H1 (cell line): Measurements from ENCODE around the gene SLC7A11. TPM values are rescaled to one million over a fixed set of nuclear protein-coding genes. Genes with fewer than 3 reads are reported as not detected.

ENCODE experiments used
- CTCF ChIA-PET: fragments of 300-600 bp; sonication (Branson Sonifier 250); formaldehyde crosslinking; loops from one replicate; lab custom pipeline; 2021; ENCODE audit not compliant: partially characterized antibody; lab: Charles Lee
- POLR2A ChIA-PET: fragments of 300-600 bp; sonication (Branson Sonifier 250); formaldehyde crosslinking; loops from one replicate; lab custom pipeline; 2021; ENCODE audit warnings: inconsistent platforms; ENCODE audit not compliant: partially characterized antibody; lab: Charles Lee
- DNase-seq, 2 experiments: peaks; one replicate each; pipeline versions ENCODE4 v3.0.0 to v3.0.0-alpha.2; 2010 to 2022; ENCODE audit warnings: low spot score in 2 of 2, low read depth in 1 of 2, mixed read lengths in 1 of 2
- FAIRE-seq: peaks from 2 replicates; lab custom pipeline; 2011; peaks lifted over from hg19 to GRCh38; lab: Jason Lieb, UNC
- H2AFZ ChIP-seq: 2 replicates; pipeline ENCODE4 v1.8.1; 2012; ENCODE audit warnings: low read length, inconsistent platforms
- H2AK5ac ChIP-seq: 2 replicates; pipeline ENCODE4 v1.6.1; 2013; ENCODE audit warnings: low read depth, low read length
- H2BK120ac ChIP-seq: replicated peaks from 2 replicates; pipeline ENCODE3; 2013; ENCODE audit warnings: low read depth, low read length, inconsistent platforms
- H2BK12ac ChIP-seq: 2 replicates; pipeline ENCODE4 v1.6.1; 2013; ENCODE audit warnings: low read depth, low read length
- H2BK15ac ChIP-seq: 2 replicates; pipeline ENCODE4 v1.6.1; 2013; ENCODE audit warnings: low read length
- H2BK20ac ChIP-seq: 2 replicates; pipeline ENCODE4 v1.6.1; 2013; ENCODE audit warnings: low read length
- H2BK5ac ChIP-seq: 2 replicates; pipeline ENCODE4 v1.6.1; 2013; ENCODE audit warnings: low read depth, low read length
- H3K14ac ChIP-seq: 2 replicates; pipeline ENCODE4 v1.6.1; 2013; ENCODE audit warnings: inconsistent platforms; ENCODE audit not compliant: insufficient read length
- H3K18ac ChIP-seq: 2 replicates; pipeline ENCODE4 v1.6.1; 2013; ENCODE audit warnings: low read length; ENCODE audit errors: extremely low read depth
- H3K23ac ChIP-seq: 2 replicates; pipeline ENCODE4 v1.6.1; 2013; ENCODE audit warnings: inconsistent platforms; ENCODE audit not compliant: insufficient read length
- H3K23me2 ChIP-seq: 2 replicates; pipeline ENCODE4 v1.6.1; 2013; ENCODE audit warnings: low read depth, low read length
- H3K27ac ChIP-seq: 2 replicates; pipeline ENCODE4 v1.6.1; 2011; ENCODE audit warnings: low read depth, low read length, inconsistent platforms
- H3K27me3 ChIP-seq, 4 experiments: replicated peaks in 1 of 4; 1 replicate in 1 of 4; 2 replicates in 3 of 4; pipeline versions ENCODE4 v1.6.1 to v1.8.1; 2011 to 2013; ENCODE audit warnings: low read length in 3 of 4, mild to moderate bottlenecking in 3 of 4, inconsistent platforms in 2 of 4, mixed read lengths in 2 of 4, moderate library complexity in 1 of 4; ENCODE audit not compliant: control insufficient read depth in 3 of 4, insufficient read depth in 3 of 4; ENCODE audit errors: extremely low read depth in 1 of 4
- H3K36me3 ChIP-seq, 4 experiments: 2 replicates each; pipeline versions ENCODE4 v1.6.1 to v1.8.1; 2011 to 2013; ENCODE audit warnings: mild to moderate bottlenecking in 4 of 4, low read length in 3 of 4, moderate library complexity in 2 of 4, control low read depth in 1 of 4, inconsistent platforms in 1 of 4; ENCODE audit not compliant: insufficient read depth in 4 of 4, control insufficient read depth in 2 of 4
- H3K4ac ChIP-seq: replicated peaks from 2 replicates; pipeline ENCODE3; 2013; ENCODE audit warnings: low read length, low read depth, mixed read lengths, inconsistent platforms; ENCODE audit not compliant: insufficient read length
- H3K4me1 ChIP-seq, 4 experiments: replicated peaks in 1 of 4; 1 replicate in 1 of 4; 2 replicates in 3 of 4; pipeline versions ENCODE4 v1.6.1 to v1.8.1; 2011 to 2013; ENCODE audit warnings: low read length in 3 of 4, inconsistent platforms in 2 of 4, mixed read lengths in 1 of 4; ENCODE audit not compliant: insufficient read depth in 4 of 4, control insufficient read depth in 3 of 4
- H3K4me2 ChIP-seq, 2 experiments: 2 replicates each; pipeline versions ENCODE4 v1.6.1 to v1.8.1; 2011 to 2013; ENCODE audit warnings: low read depth in 2 of 2, low read length in 2 of 2, control low read depth in 1 of 2, inconsistent platforms in 1 of 2, mild to moderate bottlenecking in 1 of 2; ENCODE audit not compliant: insufficient read depth in 1 of 2
- H3K4me3 ChIP-seq, 4 experiments: fragments of 200-600, 300-600 bp in 1 of 4; sonication (generic), shearing (Covaris generic), sonication (Bioruptor Twin) in 1 of 4; 2 replicates each; pipeline versions ENCODE4 v1.5.1 to v1.8.1; 2011 to 2016; ENCODE audit warnings: low read length in 4 of 4, low read depth in 3 of 4, control low read depth in 2 of 4, inconsistent platforms in 2 of 4, mild to moderate bottlenecking in 2 of 4, mixed read lengths in 1 of 4, moderate library complexity in 1 of 4; ENCODE audit not compliant: insufficient read depth in 2 of 4; ENCODE audit errors: extremely low read depth in 1 of 4
- H3K56ac ChIP-seq: replicated peaks from 2 replicates; pipeline ENCODE3; 2013; ENCODE audit warnings: low read depth, mild to moderate bottlenecking, mixed read lengths, low read length, inconsistent platforms; ENCODE audit not compliant: insufficient read length
- H3K79me1 ChIP-seq: 2 replicates; pipeline ENCODE4 v1.6.1; 2013; ENCODE audit warnings: low read depth, low read length, control low read depth
- H3K79me2 ChIP-seq, 2 experiments: 2 replicates each; pipeline versions ENCODE4 v1.6.1 to v1.8.1; 2012 to 2013; ENCODE audit warnings: low read length in 2 of 2, mild to moderate bottlenecking in 2 of 2, inconsistent platforms in 1 of 2; ENCODE audit not compliant: insufficient read depth in 2 of 2, control insufficient read depth in 1 of 2
- H3K9ac ChIP-seq, 4 experiments: replicated peaks in 1 of 4; 1 replicate in 1 of 4; 2 replicates in 3 of 4; pipeline versions ENCODE4 v1.6.1 to v1.8.1; 2011 to 2013; ENCODE audit warnings: low read depth in 3 of 4, low read length in 3 of 4, control low read depth in 2 of 4, mild to moderate bottlenecking in 2 of 4, moderate library complexity in 2 of 4, inconsistent platforms in 1 of 4; ENCODE audit errors: extremely low read depth in 1 of 4
- H3K9me3 ChIP-seq, 2 experiments: 2 replicates each; pipeline versions ENCODE4 v1.6.1 to v1.8.1; 2012 to 2013; ENCODE audit warnings: mild to moderate bottlenecking in 2 of 2, moderate library complexity in 2 of 2, control low read depth in 1 of 2, inconsistent platforms in 1 of 2, low read depth in 1 of 2, low read length in 1 of 2, mixed read lengths in 1 of 2; ENCODE audit not compliant: insufficient read depth in 2 of 2
- H4K20me1 ChIP-seq, 2 experiments: replicated peaks in 1 of 2; 2 replicates each; pipeline versions ENCODE3 to v1.8.1; 2011 to 2013; ENCODE audit warnings: inconsistent platforms in 2 of 2, low read length in 2 of 2, mild to moderate bottlenecking in 1 of 2; ENCODE audit not compliant: insufficient read depth in 2 of 2, control insufficient read depth in 1 of 2
- H4K5ac ChIP-seq: 2 replicates; pipeline ENCODE4 v1.6.1; 2013; ENCODE audit warnings: low read length, low read depth, mixed read lengths, inconsistent platforms; ENCODE audit not compliant: insufficient read length
- H4K8ac ChIP-seq: 2 replicates; pipeline ENCODE4 v1.8.0; 2013; ENCODE audit warnings: mild to moderate bottlenecking, moderate library complexity, low read length, inconsistent platforms; ENCODE audit not compliant: insufficient read depth; ENCODE audit errors: extremely low read depth
- H4K91ac ChIP-seq: replicated peaks from 2 replicates; pipeline ENCODE3; 2013; ENCODE audit warnings: low read length, mixed read lengths, inconsistent platforms; ENCODE audit not compliant: insufficient read length
- ASH2L ChIP-seq: fragments of 200-600, 300-600 bp; sonication (generic); IDR thresholded peaks from one replicate; pipeline ENCODE4 v1.7.1; 2017; ENCODE audit warnings: low read length
- CTBP2 ChIP-seq: IDR thresholded peaks from 2 replicates; pipeline ENCODE4 v1.7.0; 2011; ENCODE audit warnings: borderline replicate concordance, mild to moderate bottlenecking, moderate library complexity, mixed read lengths, low read length; ENCODE audit not compliant: insufficient read depth, insufficient read length
- NRF1 ChIP-seq: IDR thresholded peaks from 2 replicates; pipeline ENCODE4 v1.6.1; 2011; ENCODE audit warnings: mild to moderate bottlenecking, low read depth, low read length, improper control_type of control experiment
- PHF8 ChIP-seq: fragments of 200-600 bp; sonication (generic); conservative IDR thresholded peaks from 2 replicates; pipeline ENCODE4 v1.7.1; 2012; ENCODE audit warnings: low read depth, mild to moderate bottlenecking, inconsistent platforms, low read length, moderate library complexity
- POLR2AphosphoS5 ChIP-seq: IDR thresholded peaks from 2 replicates; pipeline ENCODE4 v1.6.1; 2011; ENCODE audit warnings: low read depth, low read length
- SUZ12 ChIP-seq: fragments of 200-600 bp; sonication (generic); IDR thresholded peaks from 2 replicates; pipeline ENCODE4 v1.6.1; 2012; ENCODE audit warnings: mild to moderate bottlenecking, inconsistent platforms, low read length, moderate library complexity, mixed read lengths
- WGBS, 2 experiments: shearing (Covaris generic) in 1 of 2; methylation state at CpG; one replicate each; pipeline versions ENCODE4 v1.1.6 to v1.1.7; 2013 to 2015; ENCODE audit warnings: low lambda C conversion rate in 2 of 2, mixed read lengths in 2 of 2, inconsistent platforms in 1 of 2, low coverage in 1 of 2, missing lambda C conversion rate in 1 of 2; ENCODE audit not compliant: insufficient replicate concordance in 2 of 2, insufficient coverage in 1 of 2, insufficient read length in 1 of 2; ENCODE audit errors: extremely low coverage in 1 of 2, missing lambda C conversion rate in 1 of 2; 5-methylcytosine and 5-hydroxymethylcytosine counted together
- polyA plus RNA-seq, 7 experiments: library from polyadenylated mRNA; depleted of rRNA in 3 of 7; stranded (reverse) in 5 of 7; unstranded in 2 of 7; fragments of >200 nt in 5 of 7; fragments of 200-250 nt in 2 of 7; gene quantifications; 1 replicate in 5 of 7; 2 replicates in 1 of 7; 4 replicates in 1 of 7; pipeline versions ENCODE4 v1.2.1 to v1.2.3, GENCODE V29; 2011 to 2013; ENCODE audit warnings: missing spikeins in 2 of 7, mixed read lengths in 2 of 7
- total RNA-seq: library from RNA; stranded (reverse); fragmentation: NEBNext Ultra II Directional; extraction: Animal tissue kit (Norgen Biotek cat#: 25700); gene quantifications from 2 replicates; pipeline ENCODE4 v1.2.1, GENCODE V29; 2021

SLC7A11 gene
- total and polyA plus RNA-seq, 2 of the 8 experiments (the other 6 are each of a cell fraction or from before 2014, with no cell fraction given) = 6.6 to 17.0 TPM

DNA sequence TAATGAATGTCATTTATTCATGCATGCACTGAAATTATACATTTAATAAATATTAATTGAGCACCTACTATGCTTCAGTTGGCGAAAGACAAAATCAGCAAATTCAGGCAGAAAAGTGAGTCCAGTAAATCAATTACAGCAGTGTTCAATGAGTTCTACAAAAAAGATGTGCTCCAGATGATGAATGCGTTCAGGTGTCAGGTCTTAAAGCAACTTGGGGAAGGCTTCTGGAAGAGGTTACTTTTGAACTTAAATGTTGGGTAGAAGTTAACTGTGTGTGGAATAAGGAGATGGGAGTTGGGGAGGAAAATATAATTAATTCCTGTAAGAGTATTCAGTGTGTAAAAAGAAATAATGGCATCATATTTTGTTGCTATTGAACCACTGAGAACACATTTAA, 79.0 kb downstream of the SLC7A11 start:
- FAIRE-seq = no peak
- Histone ChIP-seq H3K14ac (no peak overlapping the region), H3K79me1 (no peaks in the 10 kb centered on the region), H3K56ac (no peak overlapping the region), H3K4me1 (0 out of 7 replicates have a peak, but pooled peaks cover 0 to 4% (median under 1%) of the 10 kb centered on the region in 4 experiments), H3K4ac (no peak overlapping the region), H4K5ac (no peak overlapping the region), H3K27me3 (no peaks in the 10 kb centered on the region), H4K20me1 (no peaks in the 10 kb centered on the region), H2BK20ac (no peak overlapping the region), H3K9ac (no peak overlapping the region), H4K8ac (no peak overlapping the region), H4K91ac (no peak overlapping the region), H3K79me2 (no peaks in the 10 kb centered on the region), H3K18ac (no peak overlapping the region), H2BK5ac (no peak overlapping the region), H2BK15ac (no peak overlapping the region), H3K9me3 (no peaks in the 10 kb centered on the region), H3K4me2 (no peak overlapping the region), H2BK120ac (no peak overlapping the region), H2AK5ac (no peak overlapping the region), H3K23me2 (no peaks in the 10 kb centered on the region), H3K27ac (no peak overlapping the region), H2BK12ac (no peak overlapping the region), H3K36me3 (no peaks in the 10 kb centered on the region; a peak in 1 of 8 replicates), H3K4me3 (no peak overlapping the region), H3K23ac (no peak overlapping the region), H2AFZ (no peak overlapping the region)
- DNase-seq = no peak
- ChIA-PET POLR2A (no interaction called here), CTCF (interaction anchor here (1.5 kb wide), 1 partner anchor 12 kb away, joined by 3 read pairs; no protein-coding TSS in a partner anchor)
- 95% methylated on average over 2 of the region's 2 CpGs; no CpG with 5 or more reads in 1 of the 2 experiments for WGBS, 2 experiments
- TF ChIP-seq SUZ12 (no peak), CTBP2 (no peak), NRF1 (no peak), POLR2AphosphoS5 (no peak), PHF8 (no peak), ASH2L (no peak)
